Karpas-422 (cell line): ENCODE results near the gene FBXL20. TPM values are rescaled to one million over a fixed set of nuclear protein-coding genes. Genes with fewer than 3 reads are reported as not detected.
A peak's percentile ranks its signal among the peaks of the same experiment; 100 is the strongest.
"Not testable (repeated sequence)": the region's sequence is repeated elsewhere in the genome, so short reads cannot be mapped to it uniquely, and the experiment has no call there.

Experiments used
- DNase-seq: peaks from one replicate; pipeline ENCODE4 v3.0.0-alpha.2; 2015
- H2AFZ ChIP-seq: fragments of 200-600 bp; sonication (generic); 2 replicates; pipeline ENCODE4 v1.6.1; 2014; ENCODE audit warnings: antibody characterized with exemption, low read length, mixed read lengths
- H3K27ac ChIP-seq: fragments of 200-600 bp; sonication (generic); 2 replicates; pipeline ENCODE4 v1.5.1; 2014; ENCODE audit warnings: mild to moderate bottlenecking, low read length, moderate library complexity
- H3K27me3 ChIP-seq: fragments of 200-600 bp; sonication (generic); 2 replicates; pipeline ENCODE4 v1.6.1; 2014; ENCODE audit warnings: low read length, mixed read lengths
- H3K36me3 ChIP-seq: fragments of 200-600 bp; sonication (generic); 2 replicates; pipeline ENCODE4 v1.6.1; 2014; ENCODE audit warnings: low read length, mixed read lengths; ENCODE audit not compliant: insufficient read depth
- H3K4me1 ChIP-seq: fragments of 200-600 bp; sonication (generic); 2 replicates; pipeline ENCODE4 v1.6.1; 2014; ENCODE audit warnings: mild to moderate bottlenecking, low read length, mixed read lengths
- H3K4me2 ChIP-seq: fragments of 200-600 bp; sonication (generic); 2 replicates; pipeline ENCODE4 v1.6.1; 2014; ENCODE audit warnings: low read length, low read depth, mild to moderate bottlenecking; ENCODE audit not compliant: poor library complexity, severe bottlenecking
- H3K4me3 ChIP-seq: fragments of 200-600 bp; sonication (generic); 2 replicates; pipeline ENCODE4 v1.5.1; 2014; ENCODE audit warnings: mild to moderate bottlenecking, antibody characterized with exemption, low read length, mixed read lengths
- H3K79me2 ChIP-seq: fragments of 200-600 bp; sonication (generic); 2 replicates; pipeline ENCODE4 v1.6.1; 2014; ENCODE audit warnings: mild to moderate bottlenecking, low read length, mixed read lengths
- H3K9ac ChIP-seq: fragments of 200-600 bp; sonication (generic); 2 replicates; pipeline ENCODE4 v1.6.0; 2014; ENCODE audit warnings: low read length
- H3K9me2 ChIP-seq: fragments of 200-600 bp; sonication (generic), shearing (Covaris generic); replicated peaks from 2 replicates; pipeline ENCODE4 v1.6.0; 2014; ENCODE audit warnings: mild to moderate bottlenecking, low read length, moderate library complexity; ENCODE audit not compliant: insufficient read depth
- H3K9me3 ChIP-seq: fragments of 300-700, 200-600 bp; sonication (generic); 2 replicates; pipeline ENCODE4 v1.6.1; 2014; ENCODE audit warnings: low read length, mixed read lengths
- H4K20me1 ChIP-seq: fragments of 200-600 bp; sonication (generic); 2 replicates; pipeline ENCODE4 v1.6.1; 2014; ENCODE audit warnings: mild to moderate bottlenecking, antibody characterized with exemption, low read length, low read depth; ENCODE audit not compliant: insufficient read depth
- total RNA-seq: library from RNA; depleted of rRNA; stranded (reverse); fragments of >200 nt; shearing (Covaris generic); gene quantifications from 2 replicates; pipeline ENCODE4 v1.2.3, GENCODE V29; 2014; ENCODE audit warnings: low replicate concordance; rRNA removed

FBXL20 gene, protein sequence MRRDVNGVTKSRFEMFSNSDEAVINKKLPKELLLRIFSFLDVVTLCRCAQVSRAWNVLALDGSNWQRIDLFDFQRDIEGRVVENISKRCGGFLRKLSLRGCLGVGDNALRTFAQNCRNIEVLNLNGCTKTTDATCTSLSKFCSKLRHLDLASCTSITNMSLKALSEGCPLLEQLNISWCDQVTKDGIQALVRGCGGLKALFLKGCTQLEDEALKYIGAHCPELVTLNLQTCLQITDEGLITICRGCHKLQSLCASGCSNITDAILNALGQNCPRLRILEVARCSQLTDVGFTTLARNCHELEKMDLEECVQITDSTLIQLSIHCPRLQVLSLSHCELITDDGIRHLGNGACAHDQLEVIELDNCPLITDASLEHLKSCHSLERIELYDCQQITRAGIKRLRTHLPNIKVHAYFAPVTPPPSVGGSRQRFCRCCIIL
- total RNA-seq = 14.3 and 27.0 TPM in 2 replicates

GRCh38 chr17:39401412-39402243 lies at the start of gene FBXL20:
Gene FBXL20 (minus strand): TSS chr17:39401626. CDS start chr17:39401402, 224 bp downstream.
- Histone ChIP-seq H3K4me1 (peaks cover 35% of the 10 kb centered on the region), H3K36me3 (peaks cover 11% of the 10 kb centered on the region; the same call in 1 of the 2 replicates), H3K27ac (peak within 1 kb of the TSS; percentile 80), H4K20me1 (peaks cover 3% of the 10 kb centered on the region; the same call in 1 of the 2 replicates), H2AFZ (peak within 1 kb of the TSS; percentile 95), H3K9ac (peak within 1 kb of the TSS; percentile 92), H3K9me3 (no peaks in the 10 kb centered on the region), H3K27me3 (no peaks in the 10 kb centered on the region), H3K79me2 (peaks cover 51% of the 10 kb centered on the region), H3K4me3 (peak within 1 kb of the TSS; percentile 99), H3K4me2 (peak within 1 kb of the TSS; percentile 86), H3K9me2 (no peaks in the 10 kb centered on the region)
- peak; percentile 97 for DNase-seq

- no peaks in the 10 kb centered on the region for H3K9me3 ChIP-seq
- H4K20me1 ChIP-seq = no peaks in the 10 kb centered on the region; the same call in 1 of the 2 replicates
- 0 out of 2 replicates have a peak within 1 kb of the TSS, but pooled peaks have one; percentile 77 for H2AFZ ChIP-seq
- H3K36me3 ChIP-seq = peaks cover 11% of the 10 kb centered on the region
- H3K4me2 ChIP-seq = peak within 1 kb of the TSS; percentile 84
- no peaks in the 10 kb centered on the region for H3K9me2 ChIP-seq
- H3K27ac ChIP-seq = peak within 1 kb of the TSS; percentile 66
- peak within 1 kb of the TSS; percentile 81 for H3K4me3 ChIP-seq
- H3K9ac ChIP-seq = peak within 1 kb of the TSS; percentile 85
- peaks cover 53% of the 10 kb centered on the region for H3K79me2 ChIP-seq
- H3K4me1 ChIP-seq = peaks cover 22% of the 10 kb centered on the region
- no peaks in the 10 kb centered on the region for H3K27me3 ChIP-seq
- peak; percentile 99 for DNase-seq
Measured at GRCh38 chr17:39450847-39451581, 49.6 kb upstream of the FBXL20 start, which contains the start of gene MED1. Gene MED1 (minus strand): TSS chr17:39451263. CDS start chr17:39451062, 201 bp downstream.

DNA sequence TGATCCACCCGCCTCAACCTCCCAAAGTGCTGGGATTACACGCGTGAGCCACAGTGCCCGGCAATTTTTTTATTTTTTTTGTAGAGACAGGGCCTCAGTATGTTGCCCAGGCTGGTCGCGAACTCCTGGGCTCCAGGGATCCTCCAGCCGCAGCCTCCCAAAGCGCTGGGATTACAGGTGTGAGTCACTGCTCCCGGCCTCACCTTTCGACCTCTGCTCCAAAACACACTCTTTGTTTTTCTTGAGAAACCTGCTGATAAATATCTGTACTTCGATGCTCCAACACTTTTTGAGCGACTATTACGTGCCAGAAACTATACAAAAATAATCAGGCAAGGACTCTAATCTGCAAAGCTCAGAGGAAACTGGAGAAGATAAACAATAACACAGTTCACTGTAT lies 48.6 kb upstream of the FBXL20 start:
- no peak for DNase-seq
- Histone ChIP-seq H3K9ac (peak overlapping the region; percentile 85), H3K27me3 (no peaks in the 10 kb centered on the region), H3K79me2 (peaks cover 59% of the 10 kb centered on the region), H3K4me2 (peak overlapping the region; percentile 84), H3K4me1 (peaks cover 22% of the 10 kb centered on the region), H3K36me3 (peaks cover 18% of the 10 kb centered on the region), H3K27ac (no peak overlapping the region), H3K9me2 (no peaks in the 10 kb centered on the region), H3K4me3 (peak overlapping the region; percentile 81), H4K20me1 (no peaks in the 10 kb centered on the region; the same call in 1 of the 2 replicates), H3K9me3 (no peaks in the 10 kb centered on the region), H2AFZ (no peak overlapping the region)

GRCh38 chr17:39447561-39447960 lies 46.1 kb upstream of the FBXL20 start:
- Histone ChIP-seq H3K9me3 (no peaks in the 10 kb centered on the region), H3K36me3 (peaks cover 35% of the 10 kb centered on the region), H3K79me2 (peaks cover 68% of the 10 kb centered on the region)

GRCh38 chr17:39443326-39443725 lies 41.9 kb upstream of the FBXL20 start:
- H4K20me1 ChIP-seq = no peaks in the 10 kb centered on the region
- H3K36me3 ChIP-seq = peaks cover 53% of the 10 kb centered on the region
- no peak overlapping the region for H3K27ac ChIP-seq
- H3K27me3 ChIP-seq = no peaks in the 10 kb centered on the region
- H3K4me1 ChIP-seq = peaks cover 5% of the 10 kb centered on the region; the same call in 1 of the 2 replicates
- no peak for DNase-seq
- no peak overlapping the region for H3K4me2 ChIP-seq
- no peaks in the 10 kb centered on the region for H3K9me3 ChIP-seq
- H2AFZ ChIP-seq = no peak overlapping the region
- peaks cover 46% of the 10 kb centered on the region for H3K79me2 ChIP-seq
- H3K9ac ChIP-seq = no peak overlapping the region
- no peaks in the 10 kb centered on the region for H3K9me2 ChIP-seq
- H3K4me3 ChIP-seq = no peak overlapping the region

More at GRCh38 chr17:39447561-39447960, 46.1 kb upstream of the FBXL20 start:
- Histone ChIP-seq H3K27me3 (no peaks in the 10 kb centered on the region), H3K4me2 (no peak overlapping the region), H2AFZ (no peak overlapping the region), H3K27ac (no peak overlapping the region), H3K9me2 (no peaks in the 10 kb centered on the region), H4K20me1 (no peaks in the 10 kb centered on the region; the same call in 1 of the 2 replicates), H3K4me3 (no peak overlapping the region), H3K4me1 (peaks cover 23% of the 10 kb centered on the region), H3K9ac (no peak overlapping the region)
- no peak for DNase-seq

GRCh38 chr17:39439868-39440267 lies 38.4 kb upstream of the FBXL20 start:
- not testable (repeated sequence) for H3K27me3 ChIP-seq, H4K20me1 ChIP-seq, H2AFZ ChIP-seq, DNase-seq, H3K4me1 ChIP-seq, H3K9me2 ChIP-seq, H3K4me2 ChIP-seq, H3K27ac ChIP-seq, H3K4me3 ChIP-seq, H3K9ac ChIP-seq, H3K9me3 ChIP-seq
- Histone ChIP-seq H3K36me3 (peaks cover 38% of the 10 kb centered on the region; the same call in 1 of the 2 replicates), H3K79me2 (peaks cover 27% of the 10 kb centered on the region)

GRCh38 chr17:39429600-39429999 lies 28.2 kb upstream of the FBXL20 start:
- DNase-seq = no peak
- no peak overlapping the region for H3K27ac ChIP-seq
- no peak overlapping the region for H2AFZ ChIP-seq
- no peak overlapping the region for H3K4me3 ChIP-seq
- H3K4me1 ChIP-seq = no peaks in the 10 kb centered on the region
- H3K9ac ChIP-seq = no peak overlapping the region
- H3K9me3 ChIP-seq = no peaks in the 10 kb centered on the region
- H3K79me2 ChIP-seq = 0 out of 2 replicates have a peak, but pooled peaks cover 2% of the 10 kb centered on the region
- peaks cover 37% of the 10 kb centered on the region for H3K36me3 ChIP-seq
- no peaks in the 10 kb centered on the region for H4K20me1 ChIP-seq
- no peak overlapping the region for H3K4me2 ChIP-seq
- no peaks in the 10 kb centered on the region for H3K27me3 ChIP-seq
- H3K9me2 ChIP-seq = no peaks in the 10 kb centered on the region
